GM19043 (cell line): ENCODE data around the gene DLG2.
A peak's percentile ranks its signal among the peaks of the same experiment; 100 is the strongest.
"Not testable (repeated sequence)": the region's sequence is repeated elsewhere in the genome, so short reads cannot be mapped to it uniquely, and the experiment has no call there.

Experiments used
- ATAC-seq: cut with Tn5 transposase; IDR thresholded peaks from one replicate; pipeline ENCODE4 v1.9.1; 2021; ENCODE audit warnings: low read depth; ENCODE audit not compliant: unreplicated experiment

The DLG2 gene

DNA sequence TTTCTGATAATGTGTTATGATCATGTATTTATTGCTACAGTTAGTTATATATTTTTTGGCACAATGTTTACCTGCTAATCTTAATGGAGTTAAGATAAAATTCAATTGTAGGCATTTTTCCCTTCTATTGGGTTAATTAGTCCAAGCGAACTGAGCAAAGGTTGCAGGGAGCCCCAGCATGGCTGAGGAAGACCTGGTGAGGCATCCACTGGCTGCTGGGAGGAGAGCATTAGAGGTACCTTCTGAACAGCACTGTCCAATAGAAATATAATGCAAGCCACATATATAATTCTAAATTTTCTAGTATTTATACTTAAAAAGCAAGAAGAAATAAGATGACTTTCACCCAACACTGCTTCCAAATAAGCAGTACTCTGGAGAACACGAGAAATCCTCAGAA is 19.9 kb upstream of the DLG2 start:
- no peak for ATAC-seq

DNA sequence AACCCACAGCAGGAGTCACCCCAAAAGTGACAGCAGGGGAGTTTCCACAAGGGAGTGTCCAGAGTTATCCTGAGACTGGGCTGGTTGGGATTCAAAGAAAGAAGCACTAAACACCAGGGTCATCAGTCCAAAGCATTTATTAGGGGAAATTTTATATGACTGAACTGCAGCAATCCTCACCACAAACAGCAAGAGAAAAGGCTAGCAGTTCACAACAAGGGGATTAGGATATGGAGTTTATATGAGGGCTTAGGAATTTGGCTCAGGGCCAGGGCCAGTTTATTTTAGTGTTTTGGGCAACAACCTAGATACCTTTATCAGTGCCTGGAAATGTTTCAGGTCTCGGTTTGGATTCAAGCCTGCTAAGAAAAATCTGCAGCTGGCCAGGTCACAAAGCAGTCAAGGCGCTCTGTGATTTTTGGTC is 16.1 kb upstream of the DLG2 start:
- ATAC-seq: no peak

DNA sequence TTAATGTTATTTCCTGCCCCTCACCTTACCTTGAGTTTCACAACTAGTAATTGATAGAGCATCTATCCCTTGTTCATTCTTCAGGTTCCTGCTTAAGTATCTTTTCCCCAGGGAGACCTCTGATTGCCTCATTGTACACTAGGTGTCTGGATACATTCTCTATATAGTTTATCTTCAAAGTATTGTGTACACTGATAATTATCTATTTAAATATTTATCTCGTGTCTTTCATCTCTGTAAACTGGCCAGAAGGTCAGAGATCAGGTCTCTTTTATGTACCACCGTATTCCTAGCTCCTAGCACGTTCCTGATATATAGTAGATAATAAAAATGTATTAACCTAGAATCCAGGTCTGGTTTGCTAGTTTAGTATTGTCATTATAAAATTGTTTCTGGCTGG is 7.6 kb upstream of the DLG2 start:
- no peak for ATAC-seq

DNA sequence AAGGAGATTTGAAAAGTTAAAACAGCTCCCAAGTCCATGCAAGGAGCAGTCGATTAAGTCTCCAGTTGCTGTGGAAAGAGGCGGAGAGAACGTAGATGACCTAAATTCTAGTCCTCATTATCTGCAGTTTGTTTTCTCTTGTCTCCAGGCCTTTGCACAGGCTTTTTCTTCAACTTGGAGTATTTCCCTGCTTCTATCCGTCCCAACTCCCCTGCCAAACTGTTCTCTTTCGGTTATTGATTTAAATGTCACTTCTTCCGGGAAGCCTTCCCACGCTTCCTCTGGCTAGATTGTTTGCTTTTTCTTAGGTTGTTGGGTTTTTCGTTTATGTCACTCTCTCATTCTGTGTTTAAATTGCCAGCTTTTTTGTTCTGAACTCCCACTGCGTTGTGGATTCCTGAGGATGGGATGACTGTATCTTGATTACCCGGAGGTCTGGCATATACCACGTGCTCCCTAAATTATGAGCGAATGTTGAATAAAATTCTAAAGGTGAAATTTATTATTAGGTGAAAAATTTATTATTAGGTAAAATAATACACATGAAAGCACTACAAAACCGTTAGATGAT is 1.7 kb upstream of the DLG2 start:
- peak; percentile 4 for ATAC-seq

DNA sequence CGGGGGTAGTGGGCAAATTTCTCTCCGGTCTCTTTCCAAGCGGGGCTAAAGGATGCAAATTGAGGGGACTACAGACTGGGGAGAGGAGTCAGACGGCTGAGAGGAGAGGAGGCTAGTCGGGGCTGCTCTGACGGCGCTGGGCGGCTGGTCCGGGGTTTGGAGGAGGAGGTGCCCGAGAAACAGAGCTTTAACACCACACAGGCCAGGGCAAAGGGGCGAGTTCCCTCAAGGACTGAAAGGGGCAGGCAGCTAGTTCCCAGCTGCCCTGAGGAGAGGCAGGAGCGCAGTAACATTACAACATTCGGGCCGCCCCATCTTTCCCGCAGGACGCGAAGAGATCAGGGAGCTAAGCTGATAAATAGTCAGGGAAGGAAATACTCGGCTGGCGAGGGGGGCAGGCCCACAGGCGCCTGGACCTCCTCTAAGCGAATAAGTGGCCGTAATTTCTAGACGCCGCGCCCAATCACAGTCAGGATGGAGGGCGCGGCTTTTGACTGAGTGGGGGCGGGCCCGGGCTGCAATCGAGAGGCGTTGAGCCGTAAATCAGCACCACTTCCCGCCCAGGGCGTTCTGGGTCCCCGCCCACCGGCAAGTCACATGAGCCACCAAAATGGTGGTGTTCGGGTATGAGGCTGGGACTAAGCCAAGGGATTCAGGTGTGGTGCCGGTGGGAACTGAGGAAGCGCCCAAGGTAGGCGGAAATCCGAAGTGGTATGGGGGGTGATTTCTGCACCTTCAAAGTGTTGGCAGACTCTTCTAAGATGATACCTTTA is 1.0 kb upstream of the DLG2 start, which contains the start of gene TMEM126B:
TSS of gene TMEM126B (plus strand) at position 596 of the 773 bp plus-strand sequence. CDS start at position 611, 15 bp downstream.
- ATAC-seq: peak; percentile 99

DNA sequence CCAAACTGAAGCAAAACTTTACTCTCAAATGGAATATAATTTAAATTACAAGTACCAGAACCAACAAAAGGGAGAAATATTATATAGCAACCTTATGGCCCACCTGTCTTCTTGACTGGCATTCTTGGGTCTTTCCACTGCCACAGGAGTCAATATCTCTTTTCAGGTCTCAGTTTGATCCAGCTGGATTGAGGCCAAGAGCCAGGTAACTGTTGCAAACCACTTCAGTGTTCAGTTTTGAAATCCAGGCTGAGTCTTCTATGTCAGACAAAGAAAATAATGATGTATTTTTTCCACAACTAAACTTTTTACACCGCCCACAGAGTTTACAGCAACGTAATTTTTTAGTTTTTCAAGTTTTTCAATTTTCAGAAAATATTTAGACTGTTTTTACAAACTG is 648 bp downstream of the DLG2 start:
- ATAC-seq: no peak

DNA sequence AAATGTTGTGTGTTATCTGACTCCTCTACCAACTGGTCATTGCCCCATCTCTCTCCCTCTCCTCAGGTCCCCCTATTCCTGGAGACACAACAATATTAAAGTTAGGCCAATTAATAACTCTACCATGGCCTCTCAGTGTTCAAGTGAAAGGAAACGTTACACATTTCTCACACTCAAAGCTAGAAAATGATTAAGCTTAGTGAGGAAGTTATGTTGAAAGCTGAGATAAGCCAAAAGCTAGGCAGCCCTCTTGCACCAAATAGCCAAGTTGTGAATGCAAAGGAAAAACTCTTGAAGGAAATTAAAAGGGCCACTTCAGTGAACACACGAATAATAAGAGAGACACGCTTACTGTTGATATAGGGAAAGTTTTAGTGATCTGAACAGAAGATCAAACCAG is 6.9 kb downstream of the DLG2 start:
- no peak for ATAC-seq

DNA sequence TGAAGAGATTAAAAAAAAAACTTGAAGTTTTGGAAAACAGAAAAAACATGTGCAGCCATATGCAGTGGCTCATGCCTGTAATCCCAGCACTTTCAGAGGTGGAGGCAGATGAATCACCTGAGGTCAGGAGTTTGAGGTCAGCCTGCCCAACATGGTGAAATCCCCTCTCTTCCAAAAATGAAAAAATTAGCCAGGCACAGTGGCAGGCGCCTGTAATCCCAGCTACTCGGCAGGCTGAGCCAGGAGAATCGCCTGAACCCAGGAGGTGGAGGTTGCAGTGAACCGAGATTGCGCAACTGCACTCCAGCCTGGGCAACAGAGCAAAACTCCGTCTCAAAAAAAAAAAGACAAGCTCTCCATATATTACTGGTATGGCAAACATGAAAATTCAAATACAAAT is 7.6 kb downstream of the DLG2 start:
- no peak for ATAC-seq

DNA sequence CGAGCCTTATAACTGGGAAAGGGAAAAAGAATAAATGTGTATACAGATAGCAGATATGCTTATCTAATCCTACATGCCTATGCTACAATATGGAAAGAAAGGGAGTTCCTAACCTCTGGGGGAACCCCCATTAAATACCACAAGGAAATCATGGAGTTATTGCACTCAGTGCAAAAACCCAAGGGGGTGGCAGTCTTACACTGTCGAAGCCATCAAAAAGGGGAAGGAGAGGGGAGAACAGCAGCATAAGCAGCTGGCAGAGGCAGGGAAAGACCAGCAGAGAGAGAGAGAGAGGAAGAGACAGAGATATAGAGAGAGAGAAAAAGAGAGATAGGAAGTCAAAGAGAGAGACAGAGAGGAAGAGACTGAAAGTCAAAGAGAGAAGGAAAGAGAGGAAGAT is 15.5 kb downstream of the DLG2 start:
- ATAC-seq: not testable (repeated sequence)

DNA sequence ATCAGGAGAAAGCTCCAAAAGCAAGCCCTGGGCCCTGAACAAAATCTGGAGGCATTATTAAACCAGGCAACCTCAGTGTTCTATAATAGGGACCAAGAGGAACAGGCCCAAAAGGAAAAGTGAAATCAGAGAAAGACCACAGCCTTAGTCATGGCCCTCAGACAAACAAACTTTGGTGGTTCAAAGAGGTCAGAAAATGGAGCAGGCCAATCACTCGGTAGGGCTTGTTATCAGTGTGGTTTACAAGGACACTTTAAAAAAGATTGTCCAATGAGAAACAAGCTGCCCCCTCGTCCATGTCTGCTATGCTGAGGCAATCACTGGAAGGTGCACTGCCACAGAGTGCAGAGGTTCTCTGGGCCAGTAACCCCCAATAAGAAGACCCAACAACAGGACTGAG is 17.9 kb downstream of the DLG2 start:
- ATAC-seq: not testable (repeated sequence)

DNA sequence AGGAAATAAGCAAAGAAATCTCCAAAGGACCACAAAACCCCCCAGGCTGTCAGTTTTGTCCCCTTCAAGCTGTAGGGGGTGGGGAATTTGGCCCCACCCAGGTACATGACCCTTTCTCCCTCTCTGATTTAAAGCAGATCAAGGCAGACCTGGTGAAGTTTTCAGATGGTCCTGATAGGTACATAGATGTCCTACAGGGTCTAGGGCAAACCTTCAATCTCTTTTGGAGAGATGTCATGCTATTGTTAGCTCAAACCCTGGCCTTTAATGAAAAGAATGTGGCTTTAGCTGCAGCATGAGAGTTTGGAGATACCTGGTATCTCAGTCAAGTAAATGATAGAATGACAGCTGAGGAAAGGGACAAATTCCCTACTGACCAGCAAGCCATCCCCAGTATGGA is 18.5 kb downstream of the DLG2 start:
- not testable (repeated sequence) for ATAC-seq

DNA sequence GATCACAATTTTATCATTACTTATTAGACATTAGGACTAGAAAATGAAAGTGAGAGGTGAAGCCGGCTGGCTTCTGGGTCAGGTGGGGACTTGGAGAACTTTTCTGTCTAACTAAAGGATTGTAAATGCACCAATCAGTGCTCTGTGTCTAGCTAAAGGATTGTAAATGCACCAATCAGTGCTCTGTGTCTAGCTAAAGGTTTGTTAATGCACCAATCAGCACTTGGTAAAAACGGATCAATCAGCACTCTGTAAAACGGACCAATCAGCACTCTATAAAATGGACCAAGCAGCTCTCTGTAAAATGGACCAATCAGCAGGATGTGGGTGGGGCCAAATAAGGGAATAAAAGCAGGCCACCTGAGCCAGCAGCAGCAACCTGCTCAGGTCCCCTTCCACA is 20.9 kb downstream of the DLG2 start:
- ATAC-seq: not testable (repeated sequence)

DNA sequence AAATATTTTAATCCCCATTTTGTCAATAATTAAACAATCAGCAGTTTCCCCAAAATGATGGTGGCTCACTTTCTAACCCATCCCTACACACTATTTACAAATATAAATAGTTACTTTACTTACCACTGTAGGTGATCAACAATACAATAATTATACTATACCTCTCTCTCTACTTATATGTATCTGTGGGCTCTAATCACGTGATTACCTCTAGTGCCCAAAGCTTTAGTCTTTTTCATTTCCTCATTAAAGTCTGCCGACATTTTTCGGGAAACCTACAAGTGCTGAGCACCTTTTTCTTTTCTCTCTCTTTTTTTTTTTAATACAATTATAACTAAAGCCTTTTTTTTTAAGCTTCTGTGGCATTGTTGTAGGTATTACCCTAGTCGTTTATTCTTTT is 23.9 kb downstream of the DLG2 start:
- ATAC-seq: no peak

DNA sequence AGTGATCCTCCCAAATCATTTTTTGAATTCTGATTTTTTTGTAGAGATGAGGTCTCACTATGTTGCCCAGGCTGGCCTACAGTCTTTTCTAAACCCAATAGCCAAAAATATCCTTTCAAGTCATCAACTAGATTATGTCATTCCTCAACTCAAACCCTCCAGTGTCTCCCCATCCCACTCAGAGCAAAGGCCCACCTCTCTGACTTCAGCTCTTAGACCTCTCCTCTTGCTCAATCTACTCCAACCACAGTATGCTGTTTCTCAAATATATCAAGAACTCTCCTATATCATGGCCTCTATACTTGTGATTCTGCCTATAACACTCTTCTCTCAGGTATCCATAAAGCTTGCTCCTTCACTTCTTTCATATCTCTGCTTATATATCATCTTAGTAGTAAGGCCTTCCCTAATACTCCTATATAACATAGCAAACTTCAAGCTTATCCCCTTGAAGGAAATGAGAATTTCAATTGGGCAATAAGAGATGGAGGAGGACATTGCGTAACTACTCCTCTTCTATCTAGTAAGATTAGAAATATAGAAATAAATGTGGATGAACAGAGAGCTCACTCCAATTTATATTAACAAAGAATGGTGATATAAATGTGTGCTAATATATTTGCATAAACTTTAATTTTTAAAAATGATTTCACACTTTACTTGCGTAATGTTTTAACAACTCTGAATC is 24.5 kb downstream of the DLG2 start:
- no peak for ATAC-seq

DNA sequence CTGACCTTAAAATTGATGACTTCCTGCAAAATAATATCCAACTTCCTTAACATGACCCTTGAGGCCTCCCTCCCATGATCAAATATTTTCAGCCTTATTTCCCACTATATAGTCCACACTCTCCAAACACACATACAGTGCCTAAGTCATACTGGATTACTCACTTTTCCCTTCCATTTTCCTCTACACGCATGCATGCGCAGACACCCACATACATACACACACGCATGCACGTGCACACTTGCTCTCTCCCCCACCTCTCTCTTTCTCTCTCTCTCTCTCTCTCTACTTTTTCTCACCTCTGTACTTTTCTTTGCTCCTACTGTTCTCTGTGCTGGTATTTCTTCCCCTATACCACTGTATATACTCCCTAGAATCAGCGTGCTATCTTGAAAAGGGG is 28.1 kb downstream of the DLG2 start:
- no peak for ATAC-seq

DNA sequence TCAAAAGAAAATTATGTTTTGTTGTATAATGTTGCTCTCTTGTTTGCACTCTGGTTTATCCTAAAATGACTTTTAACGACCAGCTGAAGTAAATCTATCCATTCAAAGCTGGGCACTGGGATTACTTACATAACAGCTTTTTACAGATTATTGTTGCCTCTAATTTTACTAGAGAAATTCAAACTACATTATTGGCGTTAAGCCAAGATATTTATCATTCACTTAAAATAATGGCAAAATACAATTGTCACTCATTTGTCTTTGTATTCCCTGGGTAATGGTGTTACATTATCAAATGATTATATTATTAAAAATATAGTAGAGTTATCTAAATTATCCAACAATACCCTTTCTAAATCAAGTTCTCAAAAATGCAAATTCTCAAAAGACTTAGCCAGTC is 30.3 kb downstream of the DLG2 start:
- ATAC-seq: no peak

DNA sequence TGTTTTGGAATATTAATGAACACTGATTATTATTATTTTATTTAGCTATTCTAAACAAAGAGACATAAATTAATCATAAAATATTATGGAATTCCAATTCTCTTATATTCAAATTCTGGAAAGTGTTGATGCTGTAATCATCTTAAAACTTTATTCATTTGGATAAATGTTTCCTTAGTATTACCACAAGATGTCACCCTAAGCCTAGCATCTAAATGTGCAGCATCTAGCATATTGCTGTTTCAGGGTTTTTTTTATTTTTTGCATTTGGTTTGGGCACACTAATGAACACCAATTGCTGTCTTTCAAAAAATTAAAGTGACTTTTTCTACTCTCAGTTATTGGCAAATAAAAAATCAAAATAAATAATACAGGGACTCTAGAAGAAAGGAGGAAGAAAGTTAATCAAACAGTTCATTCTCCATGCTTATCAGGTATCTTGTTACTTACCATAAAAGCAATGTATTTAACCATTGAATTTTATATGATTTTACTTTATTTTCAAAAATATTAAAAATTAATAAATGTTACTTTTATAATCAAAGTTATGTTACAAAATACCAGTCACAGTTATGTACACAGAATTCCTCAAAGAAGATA is 31.8 kb downstream of the DLG2 start:
- no peak for ATAC-seq

DNA sequence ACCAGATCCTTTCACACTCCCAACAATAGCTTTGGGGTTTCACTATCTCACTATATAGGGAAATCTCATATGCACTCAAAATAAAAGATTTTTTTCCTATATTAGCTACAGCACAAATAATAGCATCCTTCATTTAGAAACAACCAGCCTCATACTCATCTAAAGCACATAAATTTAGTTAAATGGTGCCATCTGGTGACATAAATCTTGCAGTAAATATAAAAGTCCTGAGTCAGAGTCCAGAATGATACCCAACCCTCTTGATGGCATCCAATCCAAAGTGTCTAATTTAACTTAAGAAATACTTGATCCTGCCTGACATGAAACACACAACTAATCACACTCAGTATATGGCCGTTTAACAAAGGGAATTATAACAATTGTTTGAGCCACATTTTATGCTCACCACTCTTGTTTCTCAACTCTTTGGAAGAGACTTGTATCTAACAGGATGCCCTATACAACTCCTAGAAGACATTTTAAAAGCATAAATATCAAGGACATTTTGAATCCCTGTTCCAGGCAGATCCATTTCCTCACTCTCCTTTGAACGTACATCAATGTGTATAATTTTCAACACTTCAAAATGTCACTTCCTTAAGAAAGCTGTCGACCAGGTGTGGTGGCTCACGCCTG is 36.2 kb downstream of the DLG2 start:
- ATAC-seq: no peak

DNA sequence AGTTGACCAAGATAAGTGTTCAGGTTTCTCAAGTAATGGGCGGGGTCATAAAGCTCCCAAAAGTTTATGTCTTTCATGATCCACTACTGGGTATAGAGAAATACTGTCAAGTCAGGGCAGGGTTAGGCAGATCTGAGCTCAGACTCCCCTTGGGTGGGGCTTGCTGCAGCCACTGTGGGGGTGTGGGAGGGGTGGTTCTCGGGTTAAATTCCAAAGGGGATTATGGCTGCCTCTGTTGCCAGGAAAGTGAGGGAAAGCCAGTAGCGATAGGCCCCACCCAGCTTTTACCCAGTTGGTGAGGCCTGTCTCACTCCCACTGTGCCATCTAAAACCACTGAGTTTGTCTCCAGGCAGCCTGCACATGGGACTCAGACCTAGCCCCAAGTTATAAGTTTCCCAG is 37.8 kb downstream of the DLG2 start:
- ATAC-seq: no peak

DNA sequence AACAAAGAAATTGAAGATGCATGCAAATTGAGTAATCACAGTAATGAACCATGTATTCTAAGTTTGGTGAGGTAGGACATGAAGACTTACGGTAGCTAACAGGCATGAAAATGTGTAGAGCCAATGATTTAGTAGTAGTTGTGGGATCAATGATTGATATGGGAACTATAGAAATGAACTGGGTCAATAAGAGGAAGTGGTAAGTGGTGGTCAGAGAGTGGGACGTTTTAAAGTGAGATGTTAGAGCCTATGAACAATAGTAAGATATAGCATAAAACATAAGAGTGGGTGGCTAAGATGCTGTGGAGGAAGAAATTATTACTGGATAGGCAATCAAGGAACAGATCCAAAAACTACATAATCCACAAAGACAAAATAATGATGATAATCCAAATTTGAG is 45.0 kb downstream of the DLG2 start:
- ATAC-seq: no peak

DNA sequence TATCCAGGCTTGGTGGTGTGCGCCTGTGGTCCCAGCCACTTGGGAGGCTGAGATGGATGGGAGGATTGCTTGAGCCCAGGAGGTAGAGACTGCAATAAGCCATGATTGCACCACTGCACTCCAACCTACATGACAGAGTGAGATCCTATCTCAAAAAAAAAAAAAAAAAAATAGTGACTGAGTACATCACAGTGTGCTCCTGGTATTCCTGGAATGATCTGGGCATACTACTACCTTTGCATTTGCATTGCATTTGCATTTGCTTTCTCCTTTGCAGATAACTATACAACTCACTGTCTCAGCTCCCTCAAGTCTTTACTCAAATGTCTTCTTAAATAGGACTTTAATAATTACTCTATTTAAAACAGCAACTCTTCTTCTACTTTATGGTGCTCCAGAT is 51.8 kb downstream of the DLG2 start:
- no peak for ATAC-seq
